HCT116 (cell line): Measurements from ENCODE around the gene SGK1.

Experiments used
- CTCF ChIP-seq, 3 experiments: fragments of 200-600 bp in 1 of 3; sonication (generic) in 1 of 3; IDR thresholded peaks in 2 of 3; conservative IDR thresholded peaks in 1 of 3; 2 replicates each; pipeline ENCODE4 v1.5.1; 2012 to 2017; ENCODE audit warnings: low read depth in 2 of 3, low read length in 2 of 3, antibody characterized with exemption in 1 of 3, borderline replicate concordance in 1 of 3, control low read depth in 1 of 3, mild to moderate bottlenecking in 1 of 3, mixed read lengths in 1 of 3, mixed run types in 1 of 3, moderate library complexity in 1 of 3; ENCODE audit not compliant: insufficient read depth in 1 of 3
- ELF1 ChIP-seq: IDR thresholded peaks from 2 replicates; pipeline ENCODE4 v1.6.1; 2012; ENCODE audit warnings: low read depth, borderline replicate concordance
- EZH2 ChIP-seq: fragments of 200-600 bp; sonication (generic); IDR thresholded peaks from 2 replicates; pipeline ENCODE4 v1.6.1; 2017; ENCODE audit warnings: antibody characterized with exemption, mixed run types
- EZH2phosphoT487 ChIP-seq: fragments of 200-600 bp; IDR thresholded peaks from 2 replicates; pipeline ENCODE4 v1.6.1; 2018; ENCODE audit warnings: antibody characterized with exemption, borderline replicate concordance
- MAX ChIP-seq: IDR thresholded peaks from 2 replicates; pipeline ENCODE4 v1.6.1; 2012
- POLR2A ChIP-seq: IDR thresholded peaks from 2 replicates; pipeline ENCODE4 v1.7.0; 2011; ENCODE audit warnings: borderline replicate concordance; ENCODE audit not compliant: insufficient read depth, insufficient read length; ENCODE audit errors: extremely low read depth
- POLR2AphosphoS5 ChIP-seq: IDR thresholded peaks from 2 replicates; pipeline ENCODE4 v1.6.1; 2011; ENCODE audit warnings: mild to moderate bottlenecking, low read depth, low read length, moderate library complexity
- RAD21 ChIP-seq: IDR thresholded peaks from 2 replicates; pipeline ENCODE4 v1.6.1; 2012; ENCODE audit warnings: low read depth, mild to moderate bottlenecking
- SP1 ChIP-seq: IDR thresholded peaks from 2 replicates; pipeline ENCODE4 v1.6.1; 2012; ENCODE audit warnings: low read depth
- TCF7L2 ChIP-seq: IDR thresholded peaks from 2 replicates; pipeline ENCODE4 v1.7.0; 2011; ENCODE audit warnings: borderline replicate concordance, inconsistent platforms; ENCODE audit not compliant: insufficient read depth, insufficient read length; ENCODE audit errors: extremely low read depth
- YY1 ChIP-seq: IDR thresholded peaks from 2 replicates; pipeline ENCODE4 v1.6.1; 2011; ENCODE audit warnings: low read length, low read depth, moderate library complexity, mild to moderate bottlenecking; ENCODE audit not compliant: insufficient replicate concordance; ENCODE audit errors: extremely low read depth
- ZBTB33 ChIP-seq: IDR thresholded peaks from 2 replicates; pipeline ENCODE4 v1.6.1; 2011; ENCODE audit warnings: mild to moderate bottlenecking, low read length, moderate library complexity; ENCODE audit not compliant: insufficient replicate concordance; ENCODE audit errors: extremely low read depth
- ZFX ChIP-seq: fragments of 450-650 bp; IDR thresholded peaks from 2 replicates; pipeline ENCODE4 v1.6.1; 2017
- ZNF274 ChIP-seq: fragments of 200-500 bp; sonication (Bioruptor generic); IDR thresholded peaks from 2 replicates; pipeline ENCODE4 v1.6.1; 2014; ENCODE audit warnings: mild to moderate bottlenecking, low read depth, low read length, inconsistent platforms

GRCh38 chr6:134233180-134233955, 84.5 kb downstream of the SGK1 start:
- TF ChIP-seq RAD21 (no peak), CTCF (IDR thresholded peaks at IDR 0.05 in 2 of 3, conservative IDR thresholded peaks at IDR 0.05 in 1 of 3; ENCODE audit: borderline replicate concordance in 1 of 3, insufficient read depth in 1 of 3, low read depth in 2 of 3, low read length in 2 of 3) (no peak), YY1 (no peak), ELF1 (no peak), MAX (no peak), POLR2A (no peak), EZH2 (no peak), TCF7L2 (no peak), ZBTB33 (no peak), ZNF274 (no peak), EZH2phosphoT487 (no peak), ZFX (no peak), POLR2AphosphoS5 (no peak), SP1 (no peak)
